ENCODE measurements around the gene DSTYK.

The DSTYK gene

GRCh38 chr1:205121660-205122488 lies 89.6 kb downstream of the DSTYK start, which contains the start of gene RBBP5:
TSS of gene RBBP5 (minus strand) at chr1:205121978. CDS start at chr1:205121873, 105 bp downstream.
- peak; percentile 98 for DNase-seq

- DNase-seq: no peak
Measured at GRCh38 chr1:205118752-205119151, 92.8 kb downstream of the DSTYK start.

- no peak for DNase-seq
Measured at GRCh38 chr1:205111354-205111753, 100.1 kb downstream of the DSTYK start.

- DNase-seq: no peak
Measured at GRCh38 chr1:205109711-205110110, 101.8 kb downstream of the DSTYK start.

GRCh38 chr1:205109269-205109668 lies 102.2 kb downstream of the DSTYK start:
- DNase-seq: no peak

GRCh38 chr1:205108464-205108863 lies 103.0 kb downstream of the DSTYK start:
- no peak for DNase-seq

- no peak for DNase-seq
Measured at GRCh38 chr1:205107327-205107726, 104.2 kb downstream of the DSTYK start.

GRCh38 chr1:205102404-205102803 lies 109.1 kb downstream of the DSTYK start:
- DNase-seq: no peak

GRCh38 chr1:205098242-205098641 lies 113.3 kb downstream of the DSTYK start:
- no peak for DNase-seq

GRCh38 chr1:205095422-205095821 lies 116.1 kb downstream of the DSTYK start:
- no peak for DNase-seq

All from activated effector memory CD4-positive, alpha-beta T cell treated with anti-CD3 and anti-CD28 coated beads, Interleukin-2, amount 50 U/mL, for 16 hours (primary cell).